Measurements from ENCODE around the gene INKA1. TPM values are rescaled to one million over a fixed set of nuclear protein-coding genes. Genes with fewer than 3 reads are reported as not detected.

The INKA1 gene
- total and polyA plus RNA-seq, 2 of the 8 experiments (the other 6 are each of a cell fraction or from before 2014, with no cell fraction given), result 1.3 to 4.7 TPM

GRCh38 chr3:49844464-49845183, 41.6 kb downstream of the INKA1 start (continued):
- TF ChIP-seq CBX5 (IDR thresholded peaks at IDR 0.05; ENCODE audit: low read depth, low read length), result no peak
- no peak for TF ChIP-seq KDM4A (IDR thresholded peaks at IDR 0.05; ENCODE audit: low read depth, low read length, severe bottlenecking)
- no peak for TF ChIP-seq PHF8 (conservative IDR thresholded peaks at IDR 0.05; ENCODE audit: low read depth, low read length)
- no peak for TF ChIP-seq ASH2L (IDR thresholded peaks at IDR 0.05; ENCODE audit: low read length)
- TF ChIP-seq JUN (IDR thresholded peaks at IDR 0.05; ENCODE audit: low read depth, low read length), result no peak
- TF ChIP-seq SIRT6 (IDR thresholded peaks at IDR 0.05; ENCODE audit: low read length), result no peak
- no peak for TF ChIP-seq RFX5 (IDR thresholded peaks at IDR 0.05; ENCODE audit: borderline replicate concordance, low read depth, low read length)
- TF ChIP-seq BRCA1 (IDR thresholded peaks at IDR 0.05; ENCODE audit: low read depth, low read length), result no peak
- no peak for TF ChIP-seq GTF2F1 (IDR thresholded peaks at IDR 0.05; ENCODE audit: borderline replicate concordance, low read depth, low read length)
